PC-9 (cell line): Measurements from ENCODE around the gene NOX5. TPM values are rescaled to one million over a fixed set of nuclear protein-coding genes. Genes with fewer than 3 reads are reported as not detected.

Source experiments
- BruUV-seq: library from RNA; stranded (reverse); fragments of 400-500 nt; replicated peaks from 2 replicates; lab custom pipeline; 2021; lab: Mats Ljungman, UMichigan
- CTCF ChIA-PET: fragments of 300-600 bp; sonication (Branson Sonifier 250); formaldehyde crosslinking; loops from one replicate; lab custom pipeline; 2022; ENCODE audit warnings: antibody characterized with exemption; lab: Charles Lee
- POLR2A ChIA-PET: fragments of 300-600 bp; sonication (Branson Sonifier 250); formaldehyde crosslinking; loops from one replicate; lab custom pipeline; 2022; ENCODE audit warnings: antibody characterized with exemption; ENCODE audit not compliant: unreplicated experiment; lab: Charles Lee
- DNase-seq, 2 experiments: peaks; one replicate each; pipeline versions ENCODE4 v3.0.0 to v3.0.0-alpha.2; 2015 to 2022; ENCODE audit warnings: mixed read lengths in 1 of 2
- H2AFZ ChIP-seq: fragments of 200-600 bp; sonication (generic); 2 replicates; pipeline ENCODE4 v1.8.1; 2017; ENCODE audit warnings: antibody characterized with exemption
- H3F3A ChIP-seq: fragments of 200-600 bp; sonication (generic); 2 replicates; pipeline ENCODE4 v1.8.1; 2017; ENCODE audit warnings: antibody characterized with exemption, mild to moderate bottlenecking, low read depth; ENCODE audit not compliant: insufficient read depth
- H3K27ac ChIP-seq: fragments of 200-600 bp; sonication (generic); 2 replicates; pipeline ENCODE4 v1.6.1; 2016; ENCODE audit warnings: mixed run types
- H3K27me3 ChIP-seq: fragments of 200-600 bp; sonication (generic); 2 replicates; pipeline ENCODE4 v1.6.1; 2016; ENCODE audit warnings: low read depth, mixed run types; ENCODE audit not compliant: insufficient read depth
- H3K36me3 ChIP-seq: fragments of 200-600 bp; sonication (generic); 2 replicates; pipeline ENCODE4 v1.6.1; 2016; ENCODE audit warnings: low read depth, mixed run types
- H3K4me1 ChIP-seq: fragments of 200-600 bp; sonication (generic); replicated peaks from 2 replicates; pipeline ENCODE4 v1.6.1; 2016; ENCODE audit warnings: mixed run types; ENCODE audit not compliant: insufficient read depth
- H3K4me2 ChIP-seq: fragments of 200-600 bp; sonication (generic); 2 replicates; pipeline ENCODE4 v1.6.1; 2017; ENCODE audit warnings: mixed run types
- H3K4me3 ChIP-seq: fragments of 200-600 bp; sonication (generic); 2 replicates; pipeline ENCODE4 v1.6.1; 2016; ENCODE audit warnings: mixed run types
- H3K79me2 ChIP-seq: fragments of 200-600 bp; sonication (generic); 2 replicates; pipeline ENCODE4 v1.6.1; 2017; ENCODE audit warnings: low read depth, mixed run types
- H3K9me2 ChIP-seq: fragments of 200-600 bp; sonication (generic); 2 replicates; pipeline ENCODE4 v1.8.1; 2017; ENCODE audit warnings: mild to moderate bottlenecking; ENCODE audit not compliant: insufficient read depth
- H3K9me3 ChIP-seq: fragments of 200-600 bp; sonication (generic); 2 replicates; pipeline ENCODE4 v1.8.1; 2016; ENCODE audit warnings: low read depth; ENCODE audit not compliant: insufficient read depth
- H4K20me1 ChIP-seq: fragments of 200-600 bp; sonication (generic); 2 replicates; pipeline ENCODE4 v1.8.1; 2017; ENCODE audit not compliant: insufficient read depth
- CTCF ChIP-seq: fragments of 200-600 bp; sonication (generic); conservative IDR thresholded peaks from 2 replicates; pipeline ENCODE4 v1.6.1; 2017; ENCODE audit warnings: mixed run types, antibody characterized with exemption, mild to moderate bottlenecking, moderate library complexity
- EZH2 ChIP-seq: fragments of 200-600 bp; sonication (generic); IDR thresholded peaks from 2 replicates; pipeline ENCODE4 v1.8.0; 2017; ENCODE audit warnings: antibody characterized with exemption, low read depth
- intact Hi-C: fragments of 100-400 bp; cut with micrococcal nuclease; formaldehyde crosslinking; loops from one replicate; pipeline ENCODE4 v1.10.0; 2022; ENCODE audit not compliant: unreplicated experiment
- total RNA-seq: library from RNA; stranded (reverse); gene quantifications from 2 replicates; pipeline ENCODE4 v1.2.3, GENCODE V29; 2021

The NOX5 gene
- total RNA-seq, 1 experiment from 2014 or later: 1.5 TPM

DNA sequence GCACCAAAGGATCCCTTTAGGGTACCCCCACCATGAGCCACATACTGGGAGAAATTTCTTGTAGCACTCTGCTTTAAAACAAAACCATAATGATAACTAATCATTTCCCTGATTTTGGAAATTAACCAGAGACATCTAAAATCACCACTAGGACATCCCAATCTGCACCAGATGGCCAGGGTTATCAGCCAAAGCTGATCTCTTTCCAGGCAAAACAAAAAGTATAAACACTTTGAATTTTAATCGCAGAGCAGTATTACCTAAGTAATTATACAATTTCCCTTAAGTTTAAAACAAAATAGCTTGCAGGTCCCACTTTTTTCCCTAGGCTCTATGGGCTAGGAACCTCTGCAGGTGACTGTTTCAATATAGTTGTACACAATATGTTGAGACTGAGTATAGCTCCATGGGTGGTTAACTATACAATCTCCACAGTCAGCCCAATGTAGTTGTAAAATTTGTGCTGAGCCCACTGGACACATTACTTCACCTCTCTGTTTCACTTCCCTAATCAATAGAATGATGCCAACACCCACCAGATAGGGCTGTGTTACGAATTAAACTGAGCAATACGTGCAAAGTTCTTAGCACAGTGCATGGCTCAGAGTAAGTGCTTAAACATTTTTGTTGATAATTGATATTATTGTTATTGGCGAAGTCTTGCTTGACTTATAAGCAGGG, 629 bp upstream of the NOX5 start:
- Histone ChIP-seq H3K27ac (no peak overlapping the region), H2AFZ (no peak overlapping the region), H4K20me1 (no peaks in the 10 kb centered on the region), H3K4me1 (no peaks in the 10 kb centered on the region), H3F3A (no peaks in the 10 kb centered on the region), H3K27me3 (no peaks in the 10 kb centered on the region), H3K4me3 (no peak overlapping the region), H3K79me2 (no peaks in the 10 kb centered on the region), H3K4me2 (no peak overlapping the region), H3K9me2 (no peaks in the 10 kb centered on the region), H3K9me3 (no peaks in the 10 kb centered on the region), H3K36me3 (no peaks in the 10 kb centered on the region)
- ChIA-PET POLR2A (no interaction called here), CTCF (interaction anchor here (0.6 kb wide), 1 partner anchor 403 kb away, joined by 4 read pairs; no protein-coding TSS in a partner anchor)
- BruUV-seq: no TSS peak
- no peak for TF ChIP-seq CTCF
- TF ChIP-seq EZH2: no peak
- intact Hi-C loops: no loop called here
- DNase-seq: no peak

- TF ChIP-seq CTCF: no peak
- no peak for TF ChIP-seq EZH2
- H3K4me1 ChIP-seq: no peaks in the 10 kb centered on the region
- POLR2A ChIA-PET: interaction anchor here (0.6 kb wide), 1 partner anchor 31 kb away, joined by 3 read pairs; no protein-coding TSS in a partner anchor
- H3K27me3 ChIP-seq: no peaks in the 10 kb centered on the region
- no peak overlapping the region for H3K27ac ChIP-seq
- no peaks in the 10 kb centered on the region for H3K79me2 ChIP-seq
- no peaks in the 10 kb centered on the region for H3K36me3 ChIP-seq
- H4K20me1 ChIP-seq: no peaks in the 10 kb centered on the region
- CTCF ChIA-PET: no interaction called here
- H3K4me2 ChIP-seq: no peak overlapping the region
- no peaks in the 10 kb centered on the region for H3F3A ChIP-seq
- BruUV-seq: no TSS peak
- intact Hi-C loops: no loop called here
- no peak overlapping the region for H3K4me3 ChIP-seq
- DNase-seq: no peak
- H2AFZ ChIP-seq: no peak overlapping the region
- H3K9me3 ChIP-seq: no peaks in the 10 kb centered on the region
- no peaks in the 10 kb centered on the region for H3K9me2 ChIP-seq
These were observed 1.1 kb downstream of the NOX5 start for GRCh38 chr15:69015591-69015990.

DNA sequence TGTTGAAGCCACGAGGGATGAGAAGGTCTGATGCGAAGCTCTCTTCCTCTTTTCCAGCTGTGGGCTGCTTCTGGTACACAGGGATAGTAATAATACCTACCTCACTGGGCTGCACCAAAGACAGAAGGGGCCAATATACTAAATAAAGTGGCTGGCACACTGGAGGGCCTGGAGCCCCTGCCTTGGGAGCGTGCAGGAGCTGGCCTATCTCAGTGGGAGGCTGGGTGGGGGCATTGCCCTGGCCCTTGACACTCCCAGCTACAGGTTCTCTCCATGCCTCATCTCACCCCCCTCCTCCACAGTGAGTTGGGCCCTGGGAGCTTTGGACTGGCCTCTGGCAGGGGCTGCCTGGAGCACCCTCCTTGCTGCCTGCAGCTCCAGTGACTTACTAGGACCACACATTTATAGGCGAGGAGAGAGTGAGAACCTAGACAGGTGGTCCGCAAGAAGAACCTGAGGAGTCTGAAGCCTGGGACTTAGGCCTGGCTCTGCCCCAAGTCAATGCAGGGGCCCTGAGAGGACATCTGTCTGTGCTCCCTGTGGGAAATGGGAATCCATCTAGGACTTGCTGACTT, 1.6 kb downstream of the NOX5 start:
- BruUV-seq: no TSS peak
- TF ChIP-seq CTCF (no peak), EZH2 (no peak)

More for the DNA sequence above, 1.6 kb downstream of the NOX5 start:
- Histone ChIP-seq H3K36me3 (no peaks in the 10 kb centered on the region), H3K9me2 (no peaks in the 10 kb centered on the region), H3K27me3 (no peaks in the 10 kb centered on the region), H3K4me3 (no peak overlapping the region), H3F3A (no peaks in the 10 kb centered on the region), H2AFZ (no peak overlapping the region), H3K9me3 (no peaks in the 10 kb centered on the region), H3K4me1 (no peaks in the 10 kb centered on the region), H4K20me1 (no peaks in the 10 kb centered on the region), H3K79me2 (no peaks in the 10 kb centered on the region), H3K27ac (no peak overlapping the region), H3K4me2 (no peak overlapping the region)
- intact Hi-C loops: no loop called here
- ChIA-PET CTCF (no interaction called here), POLR2A (interaction anchor here (0.6 kb wide), 2 partner anchors 30 to 453 kb away, joined by 3 to 5 read pairs; no protein-coding TSS in a partner anchor)
- DNase-seq: no peak
